Measurements from ENCODE around the gene STRA8.

Gene STRA8

GRCh38 chr7:135271255-135271615 is 37.6 kb downstream of the STRA8 start:
- DNase-seq: no peak

DNA sequence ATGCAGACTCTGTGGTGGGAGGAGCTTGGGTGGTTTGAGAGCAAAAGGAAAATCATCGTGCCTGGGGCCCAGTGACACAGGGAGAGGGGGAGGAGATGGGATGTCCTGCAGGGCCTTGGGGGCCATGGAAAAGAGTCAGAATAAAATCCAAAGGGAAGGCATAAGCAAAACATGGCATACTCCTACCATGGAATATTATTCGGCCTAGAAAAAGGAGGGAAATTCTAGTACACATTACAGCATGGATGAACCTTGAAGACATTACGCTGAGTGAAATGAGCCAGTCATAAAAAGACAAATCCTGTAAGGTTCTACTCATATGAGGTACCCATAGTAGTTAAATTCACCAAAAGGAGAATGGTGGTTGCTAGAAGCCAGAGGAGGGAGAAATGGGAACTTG is 38.7 kb downstream of the STRA8 start:
- DNase-seq: no peak

DNA sequence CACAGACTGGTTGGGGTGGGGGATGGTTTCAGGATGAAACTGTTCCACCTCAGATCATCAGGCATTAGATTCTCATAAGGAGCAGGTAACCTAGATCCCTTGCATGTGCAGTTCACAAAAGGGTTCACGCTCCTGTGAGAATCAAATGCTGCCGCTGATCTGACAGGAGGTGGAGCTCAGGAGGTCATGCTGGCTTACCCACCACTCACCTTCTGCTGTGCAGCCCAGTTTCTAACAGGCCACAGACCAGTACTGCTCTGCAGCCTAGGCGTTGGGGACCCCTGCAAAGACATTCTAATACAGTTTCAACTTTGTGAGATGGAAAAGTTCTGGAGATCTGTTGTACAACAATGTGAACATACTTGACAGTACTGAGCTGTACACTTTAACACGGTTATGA is 39.9 kb downstream of the STRA8 start:
- no peak for DNase-seq

DNA sequence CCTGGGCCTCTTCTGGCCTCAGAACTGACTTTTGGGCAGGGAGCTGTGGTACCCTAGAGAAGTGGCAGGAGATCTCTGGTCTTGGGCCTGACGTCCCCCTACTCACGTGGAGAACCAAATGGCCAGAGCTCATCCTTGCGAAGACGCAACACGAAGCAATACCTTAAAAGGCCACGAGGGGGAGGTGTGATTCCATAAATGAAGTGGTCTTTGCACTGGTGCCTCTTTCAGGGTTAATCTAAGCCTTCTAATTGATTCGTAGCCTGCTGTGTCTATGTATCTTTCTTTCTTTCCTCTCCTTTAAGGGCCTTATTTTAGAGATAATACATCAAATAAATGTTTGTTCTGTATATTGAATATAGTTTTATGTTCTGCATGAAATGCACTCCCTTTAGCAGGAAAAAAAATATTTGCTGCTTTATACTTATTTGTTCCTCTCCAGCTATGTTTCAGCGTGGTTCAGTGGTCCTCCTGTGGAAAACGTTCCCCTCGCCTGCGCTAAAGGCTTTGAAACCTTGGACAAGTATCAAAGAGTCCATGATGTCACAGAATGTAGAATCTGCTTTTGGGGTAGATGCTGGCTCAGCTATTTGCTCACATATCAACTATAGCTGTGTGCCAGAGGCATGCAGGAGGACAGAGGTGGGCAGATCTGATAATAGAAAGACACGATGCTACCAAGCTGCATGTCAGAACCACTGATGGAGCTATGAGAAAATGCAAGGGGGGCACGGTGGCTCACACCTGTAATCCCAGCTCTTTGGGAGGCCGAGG is 41.0 kb downstream of the STRA8 start:
- DNase-seq: peak; percentile 71

- DNase-seq: no peak
Measured at GRCh38 chr7:135275971-135276580, 42.4 kb downstream of the STRA8 start.

- DNase-seq: no peak
Measured at GRCh38 chr7:135277161-135277560, 43.5 kb downstream of the STRA8 start.

DNA sequence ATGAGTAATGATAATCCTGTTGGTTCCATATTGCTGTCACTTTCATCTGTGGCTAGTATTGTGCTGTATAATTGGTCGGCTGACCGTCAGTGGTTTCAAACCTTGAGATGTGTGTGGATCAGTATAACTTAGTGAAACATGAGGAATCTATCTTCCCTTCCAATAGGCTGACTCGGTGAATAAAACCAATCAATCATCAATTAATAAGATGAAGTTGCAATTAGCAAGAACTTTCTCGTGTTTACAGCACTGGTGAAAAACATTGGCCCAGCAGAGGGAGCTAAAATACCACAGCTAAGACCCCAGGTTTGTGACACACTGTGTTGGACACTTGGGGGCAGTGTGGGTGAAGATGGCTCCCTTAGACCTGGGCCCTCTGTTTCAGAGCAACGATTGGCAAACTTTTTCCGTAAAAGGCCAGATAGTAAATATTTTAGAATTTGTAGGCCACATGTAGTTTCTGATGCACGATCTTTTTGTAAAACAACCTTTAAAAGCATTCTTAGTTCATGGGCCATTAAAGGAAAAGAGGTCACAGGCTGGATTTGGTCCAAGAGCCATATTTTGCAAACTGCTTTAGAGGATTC is 47.8 kb downstream of the STRA8 start:
- peak; percentile 70 for DNase-seq

DNA sequence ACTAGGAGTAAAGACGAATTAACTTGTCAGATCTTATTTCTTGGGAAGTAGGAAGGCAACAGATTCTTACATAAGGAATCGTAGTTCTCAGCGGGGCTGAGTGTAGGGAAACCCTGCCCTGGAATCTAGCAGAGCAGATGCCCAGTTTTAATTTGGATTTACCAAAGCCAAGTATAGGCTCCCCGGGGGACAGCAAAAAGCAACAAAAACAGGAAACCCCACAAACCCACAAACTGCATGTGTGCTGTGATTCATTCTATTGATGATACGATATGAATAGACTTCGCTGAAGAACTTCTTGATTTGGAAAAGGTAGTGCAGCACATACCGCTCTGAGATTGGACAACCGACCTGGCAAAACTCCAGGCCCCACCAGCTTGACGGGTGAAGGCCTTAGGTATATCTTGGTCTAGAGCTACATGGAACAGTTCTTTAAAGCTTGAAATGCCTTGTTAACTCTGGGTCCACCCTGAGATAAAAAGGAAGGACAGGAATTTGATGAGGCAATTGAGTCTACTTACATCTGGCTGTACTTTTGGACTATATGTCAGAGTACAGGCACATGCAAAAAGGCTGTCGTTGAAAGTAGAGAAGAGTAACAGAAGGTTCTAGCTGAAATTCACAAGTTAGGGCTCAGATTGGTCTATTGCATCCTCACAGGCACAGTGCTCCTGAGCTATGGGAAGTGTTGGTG is 49.1 kb downstream of the STRA8 start:
- DNase-seq: no peak

DNA sequence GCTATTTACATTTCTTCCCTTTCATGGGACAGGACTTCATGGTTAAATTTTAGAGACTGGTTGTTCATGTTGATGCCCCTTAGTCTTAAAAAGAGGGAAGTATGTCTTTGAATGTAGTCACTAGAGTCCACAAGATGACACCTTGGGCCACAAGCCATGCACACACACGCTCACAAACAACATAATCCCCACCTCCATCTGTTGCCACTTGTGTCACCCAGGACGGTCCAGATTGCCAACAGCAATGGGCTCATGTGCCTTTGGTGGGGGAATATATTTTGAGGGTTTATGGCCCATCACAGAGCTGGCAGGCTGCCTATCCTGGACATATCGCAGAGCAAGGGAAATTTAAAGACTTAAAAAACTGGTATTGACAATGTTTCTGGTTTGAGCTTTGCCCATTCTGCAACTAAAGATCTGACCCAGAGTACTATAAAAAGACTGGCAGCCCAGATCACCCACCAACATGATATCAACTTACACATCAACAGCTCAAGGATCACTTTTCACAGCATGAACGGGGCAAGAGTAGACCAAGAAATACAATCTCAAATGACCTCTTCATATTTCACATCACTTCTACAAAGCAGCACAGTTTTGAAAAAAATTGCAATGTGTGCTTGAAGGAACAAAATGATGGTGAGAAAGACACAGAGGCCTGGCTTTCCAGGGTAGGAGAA is 50.5 kb downstream of the STRA8 start:
- DNase-seq: no peak

DNA sequence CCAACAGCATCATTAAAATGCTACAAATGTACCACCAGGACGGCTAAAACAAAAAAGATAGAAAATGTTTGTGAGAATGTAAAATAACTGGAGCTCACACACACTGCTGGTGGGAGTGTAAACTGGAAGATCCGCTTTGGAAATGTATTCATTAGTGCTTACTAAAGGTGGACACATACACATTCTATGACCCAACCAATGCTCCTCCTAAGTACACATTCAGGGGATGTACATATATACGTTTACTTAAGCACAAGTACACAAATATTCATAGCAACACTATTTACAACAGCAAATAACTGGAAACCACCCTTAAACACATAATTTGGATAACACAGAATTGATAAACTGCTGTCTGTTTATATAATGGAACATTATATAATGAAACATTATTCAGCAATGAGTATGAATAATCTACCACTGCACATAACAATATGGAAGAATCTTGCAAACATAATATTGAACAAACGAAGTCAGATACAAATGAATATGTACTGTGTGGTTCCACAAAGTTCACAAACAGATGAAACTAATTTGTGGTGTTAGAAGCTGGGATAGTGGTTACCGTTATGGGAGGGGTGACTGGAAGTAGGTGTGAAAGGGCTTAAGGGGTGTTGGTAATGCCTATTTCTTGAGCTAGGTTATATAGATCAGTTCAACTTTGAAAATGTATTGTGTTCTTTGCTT is 52.1 kb downstream of the STRA8 start:
- no peak for DNase-seq

- DNase-seq: no peak
Measured at GRCh38 chr7:135286876-135287275, 53.2 kb downstream of the STRA8 start.

- DNase-seq: no peak
Measured at GRCh38 chr7:135290594-135290993, 57.0 kb downstream of the STRA8 start.

- DNase-seq: no peak
Measured at GRCh38 chr7:135291809-135292253, 58.2 kb downstream of the STRA8 start.

GRCh38 chr7:135299235-135299634 is 65.6 kb downstream of the STRA8 start:
- no peak for DNase-seq

- DNase-seq: no peak
Measured at GRCh38 chr7:135300913-135301765, 67.5 kb downstream of the STRA8 start.
